SK-N-MC (cell line): Measurements from ENCODE around the gene FREM2.

ENCODE experiments used
- DNase-seq: peaks from one replicate; pipeline ENCODE4 v3.0.0-alpha.2; 2011; ENCODE audit warnings: low read depth, low spot score
- H3K27ac ChIP-seq: fragments of 200-600 bp; sonication (generic); 2 replicates; pipeline ENCODE4 v1.5.1; 2016; ENCODE audit warnings: mixed run types
- H3K36me3 ChIP-seq: fragments of 200-600 bp; sonication (generic); 2 replicates; pipeline ENCODE4 v1.6.1; 2017; ENCODE audit warnings: antibody characterized with exemption, low read length, mixed read lengths; ENCODE audit not compliant: insufficient read depth
- H3K4me3 ChIP-seq: fragments of 200-600 bp; sonication (generic); 2 replicates; pipeline ENCODE4 v1.5.1; 2016
- H3K9ac ChIP-seq: fragments of 200-600 bp; sonication (generic); 2 replicates; pipeline ENCODE4 v1.8.0; 2017; ENCODE audit warnings: mixed run types, mixed read lengths; ENCODE audit not compliant: insufficient read length
- H3K9me3 ChIP-seq: fragments of 200-600 bp; sonication (generic); 2 replicates; pipeline ENCODE4 v1.6.1; 2017; ENCODE audit warnings: low read depth, mild to moderate bottlenecking, antibody characterized with exemption, low read length, moderate library complexity, mixed read lengths
- EZH2 ChIP-seq: fragments of 200-600 bp; sonication (generic); IDR thresholded peaks from one replicate; pipeline ENCODE4 v1.6.1; 2017; ENCODE audit warnings: antibody characterized with exemption
- FOXP2 ChIP-seq: optimal IDR thresholded peaks from 2 replicates; pipeline ENCODE3; 2011; ENCODE audit warnings: mild to moderate bottlenecking, moderate library complexity; ENCODE audit not compliant: insufficient read depth; ENCODE audit errors: extremely low read length, control extremely low read depth
- POLR2AphosphoS5 ChIP-seq: IDR thresholded peaks from 2 replicates; pipeline ENCODE4 v1.6.1; 2012; ENCODE audit warnings: mild to moderate bottlenecking, low read depth, low read length, borderline replicate concordance

The FREM2 gene

GRCh38 chr13:38897521-38897920 is 210.6 kb downstream of the FREM2 start:
- Histone ChIP-seq H3K36me3 (no peaks in the 10 kb centered on the region), H3K4me3 (no peak overlapping the region), H3K9me3 (no peaks in the 10 kb centered on the region), H3K27ac (no peak overlapping the region), H3K9ac (no peak overlapping the region)
- TF ChIP-seq FOXP2 (no peak), EZH2 (no peak)
- no peak for DNase-seq

GRCh38 chr13:38898481-38898880 is 211.6 kb downstream of the FREM2 start:
- DNase-seq: no peak
- no peaks in the 10 kb centered on the region for H3K9me3 ChIP-seq

GRCh38 chr13:38899571-38899970 is 212.7 kb downstream of the FREM2 start:
- Histone ChIP-seq H3K9me3 (no peaks in the 10 kb centered on the region), H3K4me3 (no peak overlapping the region), H3K36me3 (no peaks in the 10 kb centered on the region), H3K27ac (no peak overlapping the region), H3K9ac (no peak overlapping the region)
- TF ChIP-seq FOXP2 (no peak), POLR2AphosphoS5 (no peak), EZH2 (no peak)
- no peak for DNase-seq

More at GRCh38 chr13:38898481-38898880, 211.6 kb downstream of the FREM2 start:
- Histone ChIP-seq H3K27ac (no peak overlapping the region), H3K9ac (no peak overlapping the region), H3K4me3 (no peak overlapping the region), H3K36me3 (no peaks in the 10 kb centered on the region)
- TF ChIP-seq EZH2: no peak
- TF ChIP-seq POLR2AphosphoS5: no peak
- no peak for TF ChIP-seq FOXP2

GRCh38 chr13:38900188-38900587 is 213.3 kb downstream of the FREM2 start:
- TF ChIP-seq EZH2 (no peak), FOXP2 (no peak)
- Histone ChIP-seq H3K9me3 (no peaks in the 10 kb centered on the region), H3K36me3 (no peaks in the 10 kb centered on the region), H3K4me3 (no peak overlapping the region), H3K9ac (no peak overlapping the region), H3K27ac (no peak overlapping the region)
- no peak for DNase-seq

GRCh38 chr13:38902551-38902950 is 215.7 kb downstream of the FREM2 start:
- Histone ChIP-seq H3K27ac (no peak overlapping the region), H3K36me3 (no peaks in the 10 kb centered on the region), H3K9ac (no peak overlapping the region), H3K4me3 (no peak overlapping the region), H3K9me3 (no peaks in the 10 kb centered on the region)
- no peak for DNase-seq
- TF ChIP-seq FOXP2 (no peak), EZH2 (no peak), POLR2AphosphoS5 (no peak)

GRCh38 chr13:38905081-38905480 is 218.2 kb downstream of the FREM2 start:
- Histone ChIP-seq H3K4me3 (no peak overlapping the region), H3K9me3 (no peaks in the 10 kb centered on the region), H3K27ac (no peak overlapping the region), H3K36me3 (no peaks in the 10 kb centered on the region), H3K9ac (no peak overlapping the region)
- TF ChIP-seq EZH2 (no peak), FOXP2 (no peak), POLR2AphosphoS5 (no peak)
- no peak for DNase-seq

GRCh38 chr13:38905861-38906260 is 219.0 kb downstream of the FREM2 start:
- no peak for TF ChIP-seq POLR2AphosphoS5
- TF ChIP-seq EZH2: no peak
- TF ChIP-seq FOXP2: no peak
- H3K27ac ChIP-seq: no peak overlapping the region
- no peak overlapping the region for H3K4me3 ChIP-seq
- H3K9me3 ChIP-seq: no peaks in the 10 kb centered on the region
- DNase-seq: no peak
- H3K36me3 ChIP-seq: no peaks in the 10 kb centered on the region
- H3K9ac ChIP-seq: no peak overlapping the region

GRCh38 chr13:38908574-38908973 is 221.7 kb downstream of the FREM2 start:
- no peak for TF ChIP-seq FOXP2
- TF ChIP-seq POLR2AphosphoS5: no peak
- no peak for TF ChIP-seq EZH2
- Histone ChIP-seq H3K27ac (no peak overlapping the region), H3K36me3 (no peaks in the 10 kb centered on the region), H3K9me3 (no peaks in the 10 kb centered on the region), H3K9ac (no peak overlapping the region), H3K4me3 (no peak overlapping the region)
- no peak for DNase-seq

- Histone ChIP-seq H3K4me3 (no peak overlapping the region), H3K9me3 (no peaks in the 10 kb centered on the region), H3K27ac (no peak overlapping the region), H3K36me3 (no peaks in the 10 kb centered on the region), H3K9ac (no peak overlapping the region)
- no peak for DNase-seq
- TF ChIP-seq POLR2AphosphoS5 (no peak), EZH2 (no peak)
Observed at GRCh38 chr13:38914070-38914469, 227.2 kb downstream of the FREM2 start.

GRCh38 chr13:38921081-38921480 is 234.2 kb downstream of the FREM2 start:
- no peaks in the 10 kb centered on the region for H3K9me3 ChIP-seq
- no peak overlapping the region for H3K4me3 ChIP-seq
- TF ChIP-seq EZH2: no peak
- no peak for TF ChIP-seq POLR2AphosphoS5
- TF ChIP-seq FOXP2: no peak
- no peak overlapping the region for H3K27ac ChIP-seq
- no peak overlapping the region for H3K9ac ChIP-seq
- no peaks in the 10 kb centered on the region for H3K36me3 ChIP-seq
- DNase-seq: no peak
